RPMI8226 (cell line): Measurements from ENCODE around the gene PIP5K1B.

Experiments
- DNase-seq: peaks from one replicate; pipeline ENCODE4 v3.0.0-alpha.2; 2015

Gene PIP5K1B

GRCh38 chr9:68708513-68708912 lies 3.5 kb downstream of the PIP5K1B start:
- DNase-seq, result no peak

- DNase-seq, result no peak
Observed at GRCh38 chr9:68709291-68710110, 4.5 kb downstream of the PIP5K1B start.

GRCh38 chr9:68710111-68710471 lies 5.1 kb downstream of the PIP5K1B start:
- DNase-seq, result no peak

- no peak for DNase-seq
Observed at GRCh38 chr9:68711281-68711680, 6.2 kb downstream of the PIP5K1B start.

- no peak for DNase-seq
Observed at GRCh38 chr9:68711932-68712331, 6.9 kb downstream of the PIP5K1B start.

GRCh38 chr9:68714416-68715180 lies 9.6 kb downstream of the PIP5K1B start:
- DNase-seq, result no peak

- DNase-seq, result no peak
Observed at GRCh38 chr9:68715181-68715456, 10.1 kb downstream of the PIP5K1B start.

GRCh38 chr9:68717552-68718443 lies 12.8 kb downstream of the PIP5K1B start:
- DNase-seq, result no peak

GRCh38 chr9:68719847-68720246 lies 14.8 kb downstream of the PIP5K1B start:
- DNase-seq, result no peak

- DNase-seq, result no peak
Observed at GRCh38 chr9:68720656-68721313, 15.7 kb downstream of the PIP5K1B start.

- DNase-seq, result no peak
Observed at GRCh38 chr9:68721666-68722330, 16.8 kb downstream of the PIP5K1B start.

GRCh38 chr9:68725070-68725469 lies 20.0 kb downstream of the PIP5K1B start:
- DNase-seq, result no peak

- no peak for DNase-seq
Observed at GRCh38 chr9:68726489-68726888, 21.4 kb downstream of the PIP5K1B start.

- DNase-seq, result no peak
Observed at GRCh38 chr9:68727636-68728035, 22.6 kb downstream of the PIP5K1B start.

- DNase-seq, result no peak
Observed at GRCh38 chr9:68728731-68729130, 23.7 kb downstream of the PIP5K1B start.

- DNase-seq, result no peak
Observed at GRCh38 chr9:68730570-68731235, 25.7 kb downstream of the PIP5K1B start.

- DNase-seq, result no peak
Observed at GRCh38 chr9:68731857-68732256, 26.8 kb downstream of the PIP5K1B start.

GRCh38 chr9:68732405-68733020 lies 27.5 kb downstream of the PIP5K1B start:
- no peak for DNase-seq

- no peak for DNase-seq
Observed at GRCh38 chr9:68733021-68733405, 28.0 kb downstream of the PIP5K1B start.

GRCh38 chr9:68738358-68738757 lies 33.3 kb downstream of the PIP5K1B start:
- no peak for DNase-seq

GRCh38 chr9:68739621-68740174 lies 34.7 kb downstream of the PIP5K1B start:
- DNase-seq, result no peak
